ENCODE results near the gene CD48. TPM values are rescaled to one million over a fixed set of nuclear protein-coding genes. Genes with fewer than 3 reads are reported as not detected.
"Not testable (repeated sequence)": the region's sequence is repeated elsewhere in the genome, so short reads cannot be mapped to it uniquely, and the experiment has no call there.

Gene CD48
- total and polyA plus RNA-seq, 2 donors (not counting 1 experiment from before 2014, with no cell fraction given): 252 to 428 TPM

DNA sequence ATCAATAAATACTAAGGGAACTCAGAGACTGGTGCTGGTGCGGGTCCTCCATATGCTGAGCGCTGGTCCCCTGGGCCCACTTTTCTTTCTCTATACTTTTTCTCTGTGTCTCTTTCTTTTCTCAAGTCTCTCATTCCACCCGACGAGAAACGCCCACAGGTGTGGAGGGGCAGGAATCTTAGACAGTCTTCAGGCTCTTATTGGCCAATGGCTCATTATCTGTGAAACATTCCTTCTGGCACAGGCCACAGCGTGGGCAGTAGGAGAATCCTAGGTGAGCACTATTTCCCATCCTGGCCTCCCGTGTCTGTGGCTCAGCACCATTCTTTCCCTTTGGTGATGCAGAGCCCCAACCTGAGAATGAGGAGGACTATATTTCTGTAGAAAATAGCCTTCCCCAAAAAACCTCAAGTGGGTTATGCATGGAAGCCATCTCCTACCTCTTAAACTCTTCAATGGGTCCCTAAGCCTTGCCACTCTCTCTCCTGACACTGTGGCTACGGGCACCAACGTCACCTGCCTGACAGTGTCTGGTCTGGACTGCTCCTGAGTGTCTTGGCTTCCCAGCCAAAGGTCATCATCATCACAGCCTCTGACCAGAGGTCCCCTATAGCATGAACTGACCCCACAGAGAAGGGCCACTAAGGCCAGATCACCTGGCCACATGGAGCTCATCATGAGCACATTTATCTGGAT is 58.5 kb downstream of the CD48 start:
- H3K27ac Mint-ChIP-seq: peak overlapping the region; percentile 96
- ChIA-PET CTCF (interaction anchor here (0.9 to 1.5 kb wide), 2 partner anchors 21 to 35 kb away, joined by 3 read pairs; no protein-coding TSS in a partner anchor), POLR2A (no interaction called here)
- ATAC-seq (ENCODE audit: low read depth) (peak; percentile 18), DNase-seq (no peak)
- Histone ChIP-seq H3K9ac (ENCODE audit: low read length) (peak overlapping the region; percentile 30), H3K4me2 (replicated peaks; ENCODE audit: low read depth, low read length, poor library complexity, severe bottlenecking) (peak overlapping the region; percentile 68), H3K27me3 (replicated peaks in 1 of 4; ENCODE audit: control extremely low read depth in 1 of 4, control insufficient read depth in 3 of 4, insufficient read depth in 4 of 4, low read length in 3 of 4) (no peaks in the 10 kb centered on the region), H3K27ac (ENCODE audit: low read length in 2 of 2) (peak overlapping the region; percentile 63 to 82), H2AFZ (ENCODE audit: insufficient read depth, low read depth, low read length, poor library complexity, severe bottlenecking) (peak overlapping the region; percentile 47), H3K4me1 (ENCODE audit: control insufficient read depth in 2 of 2, insufficient read depth in 2 of 2, low read length in 2 of 2) (peaks cover 60 to 79% of the 10 kb centered on the region in 2 donors), H3K4me3 (ENCODE audit: control extremely low read depth in 1 of 5, extremely low read depth in 1 of 5, insufficient read depth in 1 of 5, low read depth in 2 of 5, low read length in 4 of 5) (peak overlapping the region in 2 of 5 experiments; percentile 25 to 27), H3K36me3 (replicated peaks in 1 of 2; ENCODE audit: control extremely low read depth in 1 of 2, control insufficient read depth in 1 of 2, extremely low read depth in 1 of 2, insufficient read depth in 2 of 2, low read length in 1 of 2) (no peaks in the 10 kb centered on the region), H3K9me3 (ENCODE audit: control extremely low read depth in 1 of 3, control insufficient read depth in 2 of 3, insufficient read depth in 1 of 3, low read length in 2 of 3) (no peaks in the 10 kb centered on the region), H3K79me2 (ENCODE audit: control insufficient read depth, insufficient read depth, low read length) (peaks cover 94% of the 10 kb centered on the region), H4K20me1 (ENCODE audit: control insufficient read depth, insufficient read depth, low read length, poor library complexity, severe bottlenecking) (no peaks in the 10 kb centered on the region)
- WGBS (ENCODE audit: insufficient coverage): 57% methylated on average over 4 of the region's 9 CpGs
- peaks cover 87% of the 10 kb centered on the region for H3K4me1 Mint-ChIP-seq
- H3K4me3 Mint-ChIP-seq: peak overlapping the region; percentile 84
- peaks cover 4% of the 10 kb centered on the region for H3K9me3 Mint-ChIP-seq (ENCODE audit: insufficient read depth)
- H3K27me3 Mint-ChIP-seq: no peaks in the 10 kb centered on the region
- intact Hi-C loops (cut with micrococcal nuclease): no loop called here
- no peak for TF ChIP-seq EZH2 (IDR thresholded peaks at IDR 0.05; ENCODE audit: borderline replicate concordance, insufficient read depth, low read depth, low read length, poor library complexity, severe bottlenecking)
- TF ChIP-seq, protein P1, sequence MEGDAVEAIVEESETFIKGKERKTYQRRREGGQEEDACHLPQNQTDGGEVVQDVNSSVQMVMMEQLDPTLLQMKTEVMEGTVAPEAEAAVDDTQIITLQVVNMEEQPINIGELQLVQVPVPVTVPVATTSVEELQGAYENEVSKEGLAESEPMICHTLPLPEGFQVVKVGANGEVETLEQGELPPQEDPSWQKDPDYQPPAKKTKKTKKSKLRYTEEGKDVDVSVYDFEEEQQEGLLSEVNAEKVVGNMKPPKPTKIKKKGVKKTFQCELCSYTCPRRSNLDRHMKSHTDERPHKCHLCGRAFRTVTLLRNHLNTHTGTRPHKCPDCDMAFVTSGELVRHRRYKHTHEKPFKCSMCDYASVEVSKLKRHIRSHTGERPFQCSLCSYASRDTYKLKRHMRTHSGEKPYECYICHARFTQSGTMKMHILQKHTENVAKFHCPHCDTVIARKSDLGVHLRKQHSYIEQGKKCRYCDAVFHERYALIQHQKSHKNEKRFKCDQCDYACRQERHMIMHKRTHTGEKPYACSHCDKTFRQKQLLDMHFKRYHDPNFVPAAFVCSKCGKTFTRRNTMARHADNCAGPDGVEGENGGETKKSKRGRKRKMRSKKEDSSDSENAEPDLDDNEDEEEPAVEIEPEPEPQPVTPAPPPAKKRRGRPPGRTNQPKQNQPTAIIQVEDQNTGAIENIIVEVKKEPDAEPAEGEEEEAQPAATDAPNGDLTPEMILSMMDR (IDR thresholded peaks at IDR 0.05): no peak

DNA sequence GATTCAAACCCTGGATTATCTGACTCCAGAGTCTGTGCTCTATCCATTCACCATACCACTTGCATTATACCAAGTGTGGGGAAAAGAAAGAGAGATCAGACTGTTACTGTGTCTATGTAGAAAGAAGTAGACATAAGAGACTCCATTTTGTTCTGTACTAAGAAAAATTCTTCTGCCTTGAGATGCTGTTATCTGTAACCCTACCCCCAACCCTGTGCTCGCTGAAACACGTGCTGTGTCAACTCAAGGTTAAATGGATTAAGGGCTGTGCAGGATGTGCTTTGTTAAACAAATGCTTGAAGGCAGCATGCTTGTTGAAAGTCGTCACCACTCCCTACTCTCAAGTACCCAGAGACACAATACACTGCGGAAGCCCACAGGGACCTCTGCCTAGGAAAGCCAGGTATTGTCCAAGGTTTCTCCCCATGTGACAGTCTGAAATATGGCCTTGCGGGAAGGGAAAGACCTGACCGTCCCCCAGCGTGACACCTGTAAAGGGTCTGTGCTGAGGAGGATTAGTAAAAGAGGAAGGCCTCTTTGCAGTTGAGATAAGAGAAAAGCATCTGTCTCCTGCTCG is 59.5 kb downstream of the CD48 start:
- H3K4me1 ChIP-seq (ENCODE audit: control insufficient read depth in 2 of 2, insufficient read depth in 2 of 2, low read length in 2 of 2): peaks cover 60 to 81% of the 10 kb centered on the region in 2 donors
- H4K20me1 ChIP-seq (ENCODE audit: control insufficient read depth, insufficient read depth, low read length, poor library complexity, severe bottlenecking); H3K9me3 ChIP-seq (ENCODE audit: control extremely low read depth in 1 of 3, control insufficient read depth in 2 of 3, insufficient read depth in 1 of 3, low read length in 2 of 3); H3K9me3 Mint-ChIP-seq (ENCODE audit: insufficient read depth); intact Hi-C loops (cut with micrococcal nuclease); H3K27me3 ChIP-seq (replicated peaks in 1 of 4; ENCODE audit: control extremely low read depth in 1 of 4, control insufficient read depth in 3 of 4, insufficient read depth in 4 of 4, low read length in 3 of 4); POLR2A ChIA-PET; H3K27me3 Mint-ChIP-seq; ATAC-seq (ENCODE audit: low read depth); H3K36me3 ChIP-seq (replicated peaks in 1 of 2; ENCODE audit: control extremely low read depth in 1 of 2, control insufficient read depth in 1 of 2, extremely low read depth in 1 of 2, insufficient read depth in 2 of 2, low read length in 1 of 2): not testable (repeated sequence)
- DNase-seq: peak; percentile 58
- WGBS (ENCODE audit: insufficient coverage): no CpG with 5 or more reads among the region's 8 CpGs
- CTCF ChIA-PET: interaction anchor here (0.8 to 1.5 kb wide), 4 partner anchors 11 to 23 kb away, joined by 3 to 9 read pairs (median 4); no protein-coding TSS in a partner anchor
- H3K9ac ChIP-seq (ENCODE audit: low read length): peak overlapping the region; percentile 30
- peak overlapping the region; percentile 49 for H2AFZ ChIP-seq (ENCODE audit: insufficient read depth, low read depth, low read length, poor library complexity, severe bottlenecking)
- peak overlapping the region; percentile 40 for H3K4me2 ChIP-seq (replicated peaks; ENCODE audit: low read depth, low read length, poor library complexity, severe bottlenecking)
- peak overlapping the region; percentile 84 for H3K4me3 Mint-ChIP-seq
- H3K27ac ChIP-seq (ENCODE audit: low read length in 2 of 2): peak overlapping the region; percentile 63 to 82
- peaks cover 96% of the 10 kb centered on the region for H3K79me2 ChIP-seq (ENCODE audit: control insufficient read depth, insufficient read depth, low read length)
- H3K4me3 ChIP-seq (ENCODE audit: control extremely low read depth in 1 of 5, extremely low read depth in 1 of 5, insufficient read depth in 1 of 5, low read depth in 2 of 5, low read length in 4 of 5): peak overlapping the region in 2 of 5 experiments; percentile 15 to 34
- H3K27ac Mint-ChIP-seq: peak overlapping the region; percentile 96
- peaks cover 86% of the 10 kb centered on the region for H3K4me1 Mint-ChIP-seq
